Astrocyte of the cerebellum (primary cell): ENCODE measurements around the gene PJA1.

ENCODE experiments used
- DNase-seq: peaks from one replicate; pipeline ENCODE4 v3.0.0-alpha.2; 2011; ENCODE audit warnings: low read depth
- H3K4me3 ChIP-seq: 2 replicates; pipeline ENCODE4 v1.5.1; 2011; ENCODE audit warnings: mild to moderate bottlenecking, low read depth, low read length, moderate library complexity
- in situ Hi-C: cut with HindIII; loops from 2 replicates; pipeline ENCODE4 v1.10.0; 2017; ENCODE audit warnings: low sequenced_read_pairs
- TF ChIP-seq, protein P1 (sequence below): IDR thresholded peaks from 2 replicates; pipeline ENCODE4 v1.5.1; 2012; ENCODE audit warnings: low read length, low read depth, moderate library complexity, mild to moderate bottlenecking; ENCODE audit errors: missing control alignments

PJA1 gene

DNA sequence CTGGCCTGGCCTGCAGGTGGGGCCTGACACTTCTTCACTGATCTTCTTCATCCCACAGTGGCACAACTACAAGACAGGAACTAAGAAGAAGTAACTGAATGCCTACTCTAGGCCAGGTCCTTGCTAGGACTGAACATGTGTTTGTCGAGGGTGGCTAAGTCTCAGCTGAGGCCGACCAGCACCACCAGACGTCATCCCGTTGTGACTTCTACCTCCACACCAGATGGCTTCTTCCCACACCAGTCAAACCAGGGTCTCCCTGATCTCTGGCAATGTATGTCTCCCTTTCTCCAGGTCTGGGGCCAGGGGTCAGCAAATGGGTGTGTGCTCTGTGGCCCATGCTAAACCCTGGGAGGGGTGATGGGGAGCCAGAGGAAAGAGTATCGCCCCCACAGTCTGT, 40.2 kb downstream of the PJA1 start:
- no peak overlapping the region for H3K4me3 ChIP-seq
- in situ Hi-C loops, result no loop called here

DNA sequence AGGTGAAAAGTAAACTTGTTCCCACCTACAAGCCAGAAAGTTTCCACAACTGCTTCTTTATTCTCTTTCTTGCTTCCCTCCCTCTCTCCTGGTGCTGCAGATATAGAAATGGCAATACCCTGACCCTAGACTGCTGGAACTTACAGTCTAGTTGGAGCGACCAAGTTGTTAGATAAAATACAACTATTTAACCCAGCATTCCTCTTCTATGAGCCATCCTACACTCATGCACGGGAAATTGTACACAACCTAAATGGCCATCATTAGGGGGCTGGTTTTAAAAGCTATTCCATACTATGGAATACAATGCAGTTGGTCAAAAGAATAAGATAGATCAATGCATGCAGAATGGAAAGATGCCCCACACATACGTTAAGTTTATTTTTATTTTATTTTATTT, 41.1 kb downstream of the PJA1 start:
- DNase-seq, result no peak
- H3K4me3 ChIP-seq, result no peak overlapping the region
- TF ChIP-seq, protein P1, sequence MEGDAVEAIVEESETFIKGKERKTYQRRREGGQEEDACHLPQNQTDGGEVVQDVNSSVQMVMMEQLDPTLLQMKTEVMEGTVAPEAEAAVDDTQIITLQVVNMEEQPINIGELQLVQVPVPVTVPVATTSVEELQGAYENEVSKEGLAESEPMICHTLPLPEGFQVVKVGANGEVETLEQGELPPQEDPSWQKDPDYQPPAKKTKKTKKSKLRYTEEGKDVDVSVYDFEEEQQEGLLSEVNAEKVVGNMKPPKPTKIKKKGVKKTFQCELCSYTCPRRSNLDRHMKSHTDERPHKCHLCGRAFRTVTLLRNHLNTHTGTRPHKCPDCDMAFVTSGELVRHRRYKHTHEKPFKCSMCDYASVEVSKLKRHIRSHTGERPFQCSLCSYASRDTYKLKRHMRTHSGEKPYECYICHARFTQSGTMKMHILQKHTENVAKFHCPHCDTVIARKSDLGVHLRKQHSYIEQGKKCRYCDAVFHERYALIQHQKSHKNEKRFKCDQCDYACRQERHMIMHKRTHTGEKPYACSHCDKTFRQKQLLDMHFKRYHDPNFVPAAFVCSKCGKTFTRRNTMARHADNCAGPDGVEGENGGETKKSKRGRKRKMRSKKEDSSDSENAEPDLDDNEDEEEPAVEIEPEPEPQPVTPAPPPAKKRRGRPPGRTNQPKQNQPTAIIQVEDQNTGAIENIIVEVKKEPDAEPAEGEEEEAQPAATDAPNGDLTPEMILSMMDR, result no peak
- in situ Hi-C loops, result no loop called here

More for the DNA sequence above, 40.2 kb downstream of the PJA1 start:
- no peak for DNase-seq
- TF ChIP-seq, protein P1, result no peak

DNA sequence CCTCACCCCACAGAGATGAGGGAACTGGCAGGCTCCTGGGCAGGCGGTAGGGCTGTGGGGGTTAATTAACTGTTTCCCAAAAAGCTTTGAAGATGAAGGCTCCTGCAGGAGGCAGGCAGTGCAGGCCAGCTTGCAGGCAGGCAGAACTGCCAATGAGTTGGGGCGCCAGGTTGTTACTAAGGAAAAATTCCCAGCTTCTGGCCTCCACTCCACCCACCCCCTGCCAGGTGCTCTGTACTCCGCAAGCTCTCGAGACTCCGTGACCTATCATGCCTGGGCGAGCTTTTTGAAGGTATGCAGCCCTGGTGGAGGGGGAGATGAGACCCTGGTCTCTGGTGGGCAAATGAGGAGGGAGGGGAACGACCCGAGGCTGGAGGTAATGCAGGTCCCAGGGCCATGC, 41.8 kb downstream of the PJA1 start:
- no peak for DNase-seq
- in situ Hi-C loops, result no loop called here
- TF ChIP-seq, protein P1, result no peak
- H3K4me3 ChIP-seq, result no peak overlapping the region

DNA sequence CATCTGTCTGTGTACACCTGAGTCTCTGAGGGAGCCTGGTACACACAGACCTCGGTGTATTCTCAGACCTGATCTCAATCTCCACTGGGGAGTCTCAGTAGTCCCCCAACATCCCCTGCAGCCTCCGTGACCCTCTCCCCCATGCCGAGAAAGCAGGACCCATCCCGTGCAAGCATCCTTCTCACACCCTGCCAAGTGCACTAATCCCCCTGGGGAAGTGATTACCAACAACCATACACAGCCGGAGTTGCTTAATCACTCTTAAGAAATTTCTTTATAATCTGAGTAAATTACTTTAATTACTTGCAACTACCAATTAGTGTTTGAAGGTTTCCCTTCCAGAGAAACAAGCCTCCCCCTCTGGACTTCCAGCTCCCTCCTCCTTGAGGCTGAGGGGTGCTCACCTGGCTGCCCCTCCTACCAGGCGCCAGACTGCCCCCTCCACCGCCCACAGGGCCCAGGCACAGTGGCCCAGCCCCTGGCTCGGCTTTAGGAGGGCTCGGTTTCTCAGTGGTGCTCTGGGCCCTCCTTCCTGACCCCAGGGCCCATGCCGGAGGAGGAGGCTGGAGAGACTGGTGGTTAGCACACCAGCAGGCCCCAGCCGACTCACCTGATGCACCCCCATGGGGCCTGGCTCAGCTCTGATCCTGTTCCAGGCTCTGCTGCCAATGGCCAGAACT, 43.8 kb downstream of the PJA1 start:
- no peak overlapping the region for H3K4me3 ChIP-seq
- TF ChIP-seq, protein P1, result no peak
- no peak for DNase-seq
- in situ Hi-C loops, result no loop called here

DNA sequence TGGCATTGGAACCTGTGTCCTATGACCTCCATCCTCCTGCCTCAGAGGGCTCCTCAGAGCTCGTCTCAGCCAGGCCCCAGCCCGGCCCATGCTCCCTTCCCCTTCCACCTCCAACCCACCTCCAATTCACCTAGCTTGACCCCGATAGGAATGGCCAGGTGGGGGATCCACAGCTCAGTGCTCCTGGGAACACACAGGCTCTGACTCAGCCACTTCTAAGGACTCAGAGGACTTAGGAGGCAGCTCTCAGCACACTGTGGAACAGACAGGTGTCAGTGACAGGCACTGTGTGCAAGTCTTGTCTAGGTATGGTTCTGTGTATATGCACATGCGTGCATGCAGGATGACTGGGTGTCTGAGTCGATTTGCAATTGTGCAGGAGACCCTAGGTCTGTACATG, 44.8 kb downstream of the PJA1 start:
- in situ Hi-C loops, result no loop called here
- TF ChIP-seq, protein P1, result no peak
- no peak for DNase-seq
- H3K4me3 ChIP-seq, result no peak overlapping the region

DNA sequence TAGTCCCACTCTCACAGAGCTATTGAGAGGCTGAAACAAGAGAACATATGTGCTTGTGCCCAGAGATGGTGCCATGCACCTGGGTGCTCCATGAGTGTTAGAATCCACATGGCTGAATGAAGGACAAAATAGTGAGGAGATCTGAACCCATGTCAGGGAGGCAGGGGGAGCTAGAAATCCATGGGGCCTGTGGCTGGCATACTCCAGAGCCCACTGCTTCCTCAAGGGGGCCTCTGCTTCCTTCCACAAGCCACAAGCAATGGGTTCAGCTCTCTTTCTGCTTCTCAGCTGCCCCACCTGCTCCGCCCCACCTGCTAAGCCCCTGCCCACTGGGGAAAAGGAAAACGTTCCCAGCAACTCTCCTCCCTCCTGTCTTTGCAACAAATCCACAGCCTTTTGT, 46.1 kb downstream of the PJA1 start:
- DNase-seq, result no peak
- no peak overlapping the region for H3K4me3 ChIP-seq
- TF ChIP-seq, protein P1, result no peak
- in situ Hi-C loops, result no loop called here
